Measurements from ENCODE around the gene ITPR2.
A peak's percentile ranks its signal among the peaks of the same experiment; 100 is the strongest.
"Not testable (repeated sequence)": the region's sequence is repeated elsewhere in the genome, so short reads cannot be mapped to it uniquely, and the experiment has no call there.

ITPR2 gene

DNA sequence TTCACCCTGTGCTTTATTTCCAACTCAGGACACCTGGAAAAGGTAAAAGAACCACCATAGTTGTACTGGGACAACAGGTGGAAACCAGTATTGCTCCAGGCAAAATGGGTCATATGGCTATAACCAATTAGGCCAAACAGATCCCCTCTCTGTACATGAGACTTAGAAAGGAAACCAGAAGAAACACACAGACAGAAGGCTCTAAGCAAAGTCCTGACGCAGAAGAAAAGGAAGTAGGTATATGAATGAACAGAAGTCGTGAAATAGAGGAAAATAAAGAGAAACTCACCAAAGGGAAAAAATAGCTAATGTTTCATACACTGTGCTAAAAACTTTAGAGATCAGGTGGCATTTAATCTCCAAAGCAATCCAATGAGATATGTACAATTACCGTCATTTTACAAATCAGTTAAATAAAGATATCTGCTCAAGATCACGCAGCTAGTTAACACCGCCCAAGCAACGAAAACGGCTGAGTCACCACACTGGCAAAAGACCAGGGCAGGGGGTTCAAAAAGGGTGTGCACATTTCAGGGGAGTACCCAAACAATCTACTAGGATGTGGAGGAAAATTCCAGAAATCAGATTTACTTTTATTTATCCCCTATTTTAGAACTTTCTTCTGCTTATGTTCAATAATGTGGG lies 82.3 kb downstream of the ITPR2 start:
- peak in 1 of 2 experiments; percentile 8 for DNase-seq

DNA sequence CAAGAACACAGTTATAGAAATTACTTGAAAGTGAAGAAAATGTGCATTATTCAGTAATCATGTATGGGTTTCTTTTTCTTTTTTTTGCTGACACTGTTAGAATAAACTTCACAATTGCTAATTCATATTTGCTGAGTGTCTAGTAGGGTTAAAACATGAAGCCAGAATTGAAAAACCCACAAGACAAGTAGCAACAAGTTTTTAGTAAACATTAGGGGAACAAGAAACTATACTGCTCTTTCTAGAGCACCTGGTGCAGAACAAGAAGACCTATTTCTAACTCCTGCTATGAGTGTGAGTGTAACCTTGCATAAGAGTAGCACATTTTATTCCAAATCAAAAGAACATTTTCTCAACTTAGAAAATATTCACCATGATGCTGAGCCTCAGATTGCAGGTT lies 83.2 kb downstream of the ITPR2 start:
- no peak for DNase-seq

DNA sequence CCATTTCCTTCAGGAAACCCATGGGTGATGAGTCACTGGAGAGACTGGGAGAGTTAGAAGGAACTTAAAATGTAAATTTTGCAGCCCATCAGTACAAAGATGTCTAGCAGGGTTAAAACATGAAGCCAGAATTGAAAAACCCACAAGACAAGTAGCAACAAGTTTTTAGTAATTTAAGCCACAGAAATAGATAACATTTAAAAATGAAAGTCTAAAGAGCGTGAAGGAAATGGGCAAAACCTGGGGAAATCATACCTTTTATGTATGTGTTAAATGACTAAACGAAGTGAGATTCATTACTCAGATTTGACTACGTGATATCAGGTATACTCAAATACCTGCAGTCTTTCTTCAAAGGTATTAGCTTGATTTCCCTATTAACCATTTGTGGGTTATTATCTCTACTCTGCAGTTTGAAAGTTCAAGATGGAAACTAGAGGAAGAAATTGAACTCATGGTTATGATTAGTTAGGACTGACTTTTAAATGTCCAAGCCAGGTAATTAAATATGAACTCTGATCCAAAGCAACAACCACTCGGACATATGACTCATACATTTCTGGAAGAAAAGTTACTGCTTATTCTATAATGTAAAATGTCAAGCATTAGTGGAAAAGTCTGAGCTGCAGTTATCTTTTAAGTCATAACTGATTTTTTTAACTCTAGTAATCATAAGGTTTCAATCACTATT lies 84.1 kb downstream of the ITPR2 start:
- DNase-seq, result no peak

DNA sequence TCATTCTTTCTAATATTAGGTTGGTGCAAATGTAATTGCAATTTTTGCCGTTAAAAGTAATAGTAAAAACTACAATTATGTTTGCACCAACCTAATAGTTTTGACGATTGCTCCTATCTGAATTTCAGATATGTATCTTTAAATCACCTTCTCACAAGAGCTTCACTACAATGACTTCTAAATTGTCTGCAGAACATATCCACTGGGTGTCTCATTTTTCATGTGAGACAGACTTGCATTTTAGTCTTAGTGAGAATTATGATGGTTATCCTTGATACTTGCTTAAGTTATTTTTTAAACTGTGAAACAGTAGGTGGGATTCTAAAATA lies 84.6 kb downstream of the ITPR2 start:
- no peak for DNase-seq

DNA sequence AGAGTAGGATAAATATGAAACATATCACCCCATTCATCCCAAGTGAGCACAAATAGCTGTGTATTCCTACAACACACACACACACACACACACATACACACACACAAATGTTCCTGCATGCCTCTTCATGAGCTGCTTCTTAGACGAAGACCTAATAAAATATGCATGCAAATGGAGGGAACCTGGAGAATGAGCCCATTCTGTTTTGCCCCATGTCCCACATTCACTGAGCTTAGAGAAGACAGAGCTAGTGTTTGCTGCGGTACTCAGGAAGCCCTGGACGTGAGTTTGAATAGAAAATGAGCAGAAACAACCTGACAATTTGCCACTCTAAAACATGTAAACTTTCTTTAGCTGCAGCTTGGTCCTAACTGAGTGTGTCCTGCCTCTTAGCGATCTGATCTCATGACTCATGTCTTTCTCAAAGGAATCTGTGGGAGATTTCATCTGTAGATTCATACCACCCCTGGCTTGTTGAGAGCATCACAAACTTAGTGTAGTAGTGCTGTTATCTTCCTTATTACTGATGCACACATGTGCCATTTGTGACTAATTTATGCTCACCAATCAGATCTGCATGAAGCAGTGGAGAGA lies 86.8 kb downstream of the ITPR2 start:
- no peak for DNase-seq

DNA sequence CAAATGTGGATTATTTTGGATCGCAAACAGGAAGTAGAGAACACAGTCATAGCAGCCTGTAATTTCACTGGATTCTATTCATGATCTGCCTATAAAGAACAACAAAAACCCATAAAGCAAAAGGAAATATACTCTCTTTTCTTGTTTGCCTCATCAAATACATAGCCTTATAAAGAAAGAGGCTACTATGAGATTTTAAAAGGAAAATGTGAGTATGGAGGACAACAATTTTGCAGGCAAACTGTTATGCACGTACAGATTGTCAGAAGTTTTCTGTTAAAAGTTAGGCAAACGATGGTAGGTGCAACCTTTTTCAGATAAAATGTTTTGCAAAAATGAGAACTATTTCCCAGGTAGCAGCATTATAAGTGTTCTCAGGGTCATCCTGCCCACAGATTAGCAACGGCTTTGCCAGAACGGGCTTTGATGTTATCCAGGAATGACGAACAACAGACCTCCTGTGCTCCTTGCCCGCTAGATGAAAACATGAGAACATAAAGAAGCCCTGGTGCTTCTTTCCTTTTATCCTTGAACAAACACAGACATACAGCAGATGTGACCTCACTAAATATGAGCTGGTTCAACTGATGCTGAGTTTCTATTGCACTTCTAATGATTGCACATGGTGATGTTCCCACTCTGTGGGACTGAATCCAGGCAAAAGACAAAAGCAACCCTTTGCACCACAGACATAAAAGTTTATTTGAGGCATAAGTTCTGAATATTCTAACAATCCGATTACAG lies 88.1 kb downstream of the ITPR2 start:
- DNase-seq, result no peak

DNA sequence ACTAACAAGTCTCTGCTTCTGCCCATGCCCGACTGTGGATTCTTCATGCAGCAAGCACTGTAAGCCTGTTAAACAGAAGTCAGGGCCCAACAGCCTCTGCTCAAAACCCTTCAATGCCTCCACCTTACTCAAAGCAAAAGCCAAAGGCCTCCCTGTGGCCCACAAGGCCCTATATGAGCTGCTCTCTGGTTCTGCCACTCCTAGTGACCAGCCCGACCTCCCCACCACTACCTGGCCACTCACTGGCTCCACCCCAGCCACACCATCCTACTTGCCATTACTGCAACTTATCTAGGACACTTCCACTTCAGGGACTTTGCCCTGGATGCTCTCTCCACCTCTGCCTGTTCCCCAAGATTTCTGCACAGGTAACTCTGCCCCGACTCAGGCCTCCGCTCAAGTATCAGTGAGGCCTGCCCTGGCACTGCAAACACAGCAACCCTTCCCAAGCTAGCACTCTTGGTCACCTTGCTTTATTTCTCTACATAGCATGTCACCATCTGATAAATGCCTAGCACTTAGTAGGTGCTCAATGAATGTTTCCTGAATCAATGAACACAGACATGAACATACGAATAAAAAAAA lies 88.9 kb downstream of the ITPR2 start:
- DNase-seq, result no peak

DNA sequence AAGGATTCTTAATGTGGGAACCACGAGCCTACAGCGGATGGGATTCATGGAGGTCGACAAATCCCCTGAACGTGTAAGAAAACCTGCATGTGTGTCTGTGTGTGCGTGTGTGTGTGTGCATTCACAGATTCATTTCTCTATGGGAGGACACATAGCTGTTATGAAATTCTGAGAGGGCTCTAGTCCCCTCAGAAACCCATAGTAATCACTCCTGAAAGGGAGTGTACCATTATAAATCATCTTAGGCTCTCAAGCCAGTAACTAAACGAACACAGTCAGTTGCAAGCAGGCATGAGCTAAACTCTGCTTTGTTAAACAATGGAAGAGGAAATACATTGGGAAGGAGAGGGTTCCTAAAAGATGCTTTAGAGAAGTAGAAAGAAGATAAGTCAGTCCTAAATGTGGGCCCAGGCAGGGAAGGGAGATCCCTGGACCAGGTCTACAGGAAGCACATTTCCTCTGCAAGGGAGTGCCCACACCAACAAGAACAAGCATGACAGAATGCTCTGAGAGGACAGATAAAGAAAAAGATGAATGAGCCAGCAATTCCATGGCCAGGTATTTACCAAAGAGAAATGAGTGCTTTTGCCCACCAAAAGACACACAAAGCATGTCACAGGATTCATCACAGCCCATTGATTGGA lies 91.3 kb downstream of the ITPR2 start:
- DNase-seq, result no peak

DNA sequence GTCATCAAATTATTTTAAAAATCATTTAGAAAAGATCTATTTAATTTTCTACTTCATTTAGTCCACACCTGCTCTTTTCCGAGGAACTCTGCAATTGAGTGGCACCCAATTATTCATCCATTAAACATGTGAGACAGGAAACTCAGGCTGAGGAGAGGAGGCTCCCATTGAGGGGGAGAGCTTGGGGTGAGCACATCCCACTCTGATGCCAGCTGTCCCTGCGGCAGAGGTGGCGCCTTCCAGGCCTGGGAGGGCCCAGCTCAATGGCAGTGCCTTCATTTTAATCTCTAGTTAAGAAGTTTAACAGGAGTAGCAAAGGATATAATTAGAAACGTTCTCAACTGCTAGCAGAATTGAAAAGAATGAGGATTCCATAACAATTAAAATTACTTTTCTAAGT lies 92.0 kb downstream of the ITPR2 start:
- DNase-seq, result no peak

DNA sequence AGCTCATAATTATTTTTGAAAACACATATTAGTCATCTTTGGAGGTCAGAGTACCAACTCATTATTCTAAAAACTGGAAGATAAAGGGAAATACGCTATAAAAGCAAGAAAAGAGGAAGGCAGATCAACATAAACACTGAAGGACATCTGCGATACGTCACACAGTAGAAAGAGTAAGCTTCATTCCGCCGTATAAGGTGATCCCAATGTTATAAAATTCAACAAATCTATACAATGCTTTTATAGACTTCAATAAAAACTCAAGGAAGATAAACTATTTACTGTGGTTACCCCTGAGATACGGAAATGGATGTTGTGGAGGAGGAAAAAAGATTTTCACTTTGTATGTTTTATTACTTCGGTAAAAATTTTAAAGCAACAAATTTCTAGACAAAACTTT lies 92.6 kb downstream of the ITPR2 start:
- DNase-seq, result no peak

DNA sequence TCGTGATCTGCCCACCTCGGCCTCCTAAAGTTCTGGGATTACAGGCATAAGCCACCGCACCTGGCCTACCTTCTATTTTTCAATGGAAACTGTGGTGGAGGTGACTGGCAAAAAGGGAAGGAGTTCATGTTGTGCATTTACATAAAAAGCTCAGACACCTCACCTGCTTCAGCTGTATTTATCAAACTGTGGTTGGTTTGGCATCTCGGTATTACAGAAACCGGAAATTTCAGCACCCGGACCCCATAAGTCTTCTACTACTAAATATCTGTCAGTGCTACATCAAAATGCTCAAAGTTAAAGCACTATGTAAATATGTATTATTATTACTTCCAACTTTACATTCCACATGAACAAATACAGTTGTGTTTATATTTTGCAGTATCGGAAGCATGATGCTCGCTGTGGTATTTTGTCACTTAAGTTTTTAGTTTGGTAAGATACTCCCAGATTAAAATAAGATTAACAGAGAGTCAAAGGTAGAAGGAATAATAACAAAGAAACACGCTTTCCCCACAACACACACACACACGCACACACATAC lies 95.4 kb downstream of the ITPR2 start:
- DNase-seq, result no peak

DNA sequence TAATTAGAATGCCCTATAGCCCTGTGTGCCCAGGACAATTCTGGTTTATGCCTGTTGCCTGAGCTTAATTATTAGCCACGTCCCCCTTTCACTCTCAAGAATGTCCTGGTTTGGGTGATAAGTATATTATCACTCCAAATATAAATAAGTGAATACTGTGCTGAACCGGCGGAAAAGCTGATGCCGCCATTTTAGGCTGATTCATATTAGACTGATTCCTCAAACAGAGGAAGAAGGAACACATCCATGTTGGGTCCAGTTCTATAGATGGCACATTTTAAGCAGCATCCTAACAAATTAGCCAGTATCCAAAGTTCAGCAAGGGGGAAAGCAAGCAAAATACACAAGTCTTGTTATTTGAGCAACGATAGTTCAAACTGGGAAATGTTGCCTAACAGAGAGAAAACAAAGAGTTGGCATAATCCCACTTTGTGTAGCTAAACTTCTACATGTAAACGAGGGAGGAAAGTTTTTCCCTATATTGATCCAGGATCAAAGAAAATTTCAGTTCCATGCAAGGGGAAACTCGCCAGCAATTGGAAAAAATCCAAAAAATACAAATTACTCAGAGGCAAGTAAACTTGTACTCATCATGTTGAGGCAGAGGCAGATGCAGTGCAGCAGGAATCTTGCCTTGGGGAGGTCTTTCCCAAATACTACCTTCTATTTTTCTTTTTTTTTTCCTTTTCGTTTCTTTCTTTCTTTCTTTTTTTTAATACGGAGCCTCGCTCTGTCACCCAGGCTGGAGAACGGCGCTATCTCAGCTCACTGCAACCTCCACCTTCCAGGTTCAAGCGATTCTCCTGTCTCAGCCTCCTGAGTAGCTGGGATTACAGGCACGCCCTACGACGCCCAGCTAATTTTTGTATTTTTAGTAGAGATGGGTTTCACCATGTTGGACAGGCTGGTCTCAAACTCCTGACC lies 96.2 kb downstream of the ITPR2 start:
- DNase-seq, result no peak

DNA sequence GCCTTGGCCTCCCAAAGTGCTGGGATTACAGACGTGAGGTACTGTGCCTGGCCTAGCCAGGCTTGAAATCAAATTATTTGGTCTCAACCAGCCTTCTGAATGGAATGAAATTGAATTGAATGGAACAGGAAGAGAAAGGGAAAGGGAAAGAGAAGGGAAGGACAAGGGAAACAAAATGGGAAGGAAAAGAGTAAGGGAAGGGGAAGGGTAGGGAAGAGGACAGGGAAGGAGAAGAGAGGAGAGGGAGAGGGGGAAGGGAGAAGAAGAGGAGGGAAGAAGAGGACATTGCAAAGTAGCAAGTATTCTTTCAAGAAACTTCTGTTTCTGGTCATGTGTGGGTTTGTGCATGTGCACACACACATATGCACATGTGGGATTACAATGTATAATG lies 97.8 kb downstream of the ITPR2 start:
- DNase-seq, result no peak

DNA sequence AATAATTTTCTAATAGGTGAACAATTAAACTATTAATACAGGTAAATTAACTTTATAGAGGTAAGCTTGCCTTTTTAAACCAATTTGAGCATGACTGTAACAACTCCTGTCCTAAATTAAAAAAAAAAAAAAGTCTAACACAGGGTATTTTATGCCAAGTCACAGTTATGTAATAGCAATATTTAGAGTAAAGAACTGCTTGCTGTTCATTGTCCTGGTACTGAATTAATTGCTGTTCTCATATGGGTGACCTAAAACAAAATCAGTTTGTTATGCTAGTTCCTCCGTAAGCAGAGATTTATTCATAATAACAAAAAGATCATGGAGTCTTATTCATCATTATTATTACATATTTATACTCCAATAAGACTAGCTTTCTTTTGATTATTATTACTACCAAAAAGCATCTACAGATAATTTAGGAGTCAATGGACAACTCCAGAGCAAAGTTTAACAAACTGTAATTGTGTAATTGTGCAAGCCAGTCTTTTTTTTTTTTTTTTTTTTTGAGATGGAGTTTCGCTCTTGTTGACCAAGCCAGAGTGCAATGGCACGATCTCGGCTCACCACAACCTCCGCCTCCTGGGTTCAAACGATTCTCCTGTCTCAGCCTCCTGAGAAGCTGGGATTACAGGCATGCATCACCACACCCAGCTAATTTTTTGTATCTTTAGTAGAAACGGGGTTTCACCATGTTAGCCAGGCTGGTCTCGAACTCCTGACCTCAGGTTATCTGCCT lies 98.3 kb downstream of the ITPR2 start:
- DNase-seq, result no peak

DNA sequence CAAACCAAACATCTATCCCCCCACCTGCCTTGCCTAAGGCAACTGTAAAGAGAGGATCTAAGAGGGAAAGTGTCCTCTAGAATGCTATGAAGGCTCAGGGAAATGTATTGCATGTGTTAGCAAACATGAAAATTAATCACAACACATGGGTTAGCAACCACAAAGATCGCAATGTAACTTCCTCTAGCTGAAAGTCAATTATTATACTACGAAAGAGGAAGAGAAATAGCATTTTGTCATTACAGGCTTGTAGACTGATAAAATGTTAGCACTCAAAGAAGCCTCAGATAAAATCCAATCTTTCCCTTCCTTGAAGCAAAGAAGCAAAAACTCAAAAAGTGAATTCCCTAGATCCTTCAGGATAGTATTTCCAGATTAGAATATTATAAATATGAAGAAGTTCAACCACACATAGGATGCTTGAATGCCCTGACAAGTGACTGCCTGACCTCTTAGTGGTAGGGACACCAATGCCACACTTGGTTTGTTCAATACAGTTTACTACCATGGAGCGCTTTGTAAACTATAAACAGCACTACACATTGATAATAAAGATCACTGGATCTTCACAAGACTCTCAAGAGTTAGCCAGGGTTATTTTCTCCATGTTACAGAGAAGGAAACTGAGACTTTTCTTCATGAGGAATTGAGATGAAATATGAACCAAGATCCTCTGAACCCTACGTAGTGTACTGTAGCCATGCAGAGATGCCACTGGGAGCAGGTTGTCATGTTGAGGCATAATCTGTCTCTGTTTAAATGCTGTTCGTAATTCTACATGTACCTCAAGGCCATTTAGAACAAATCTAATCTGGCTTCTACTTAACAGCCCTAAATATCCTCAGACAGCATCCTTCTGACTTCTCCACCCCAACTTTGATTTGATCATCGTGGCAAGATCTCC lies 100.7 kb downstream of the ITPR2 start:
- DNase-seq, result no peak

DNA sequence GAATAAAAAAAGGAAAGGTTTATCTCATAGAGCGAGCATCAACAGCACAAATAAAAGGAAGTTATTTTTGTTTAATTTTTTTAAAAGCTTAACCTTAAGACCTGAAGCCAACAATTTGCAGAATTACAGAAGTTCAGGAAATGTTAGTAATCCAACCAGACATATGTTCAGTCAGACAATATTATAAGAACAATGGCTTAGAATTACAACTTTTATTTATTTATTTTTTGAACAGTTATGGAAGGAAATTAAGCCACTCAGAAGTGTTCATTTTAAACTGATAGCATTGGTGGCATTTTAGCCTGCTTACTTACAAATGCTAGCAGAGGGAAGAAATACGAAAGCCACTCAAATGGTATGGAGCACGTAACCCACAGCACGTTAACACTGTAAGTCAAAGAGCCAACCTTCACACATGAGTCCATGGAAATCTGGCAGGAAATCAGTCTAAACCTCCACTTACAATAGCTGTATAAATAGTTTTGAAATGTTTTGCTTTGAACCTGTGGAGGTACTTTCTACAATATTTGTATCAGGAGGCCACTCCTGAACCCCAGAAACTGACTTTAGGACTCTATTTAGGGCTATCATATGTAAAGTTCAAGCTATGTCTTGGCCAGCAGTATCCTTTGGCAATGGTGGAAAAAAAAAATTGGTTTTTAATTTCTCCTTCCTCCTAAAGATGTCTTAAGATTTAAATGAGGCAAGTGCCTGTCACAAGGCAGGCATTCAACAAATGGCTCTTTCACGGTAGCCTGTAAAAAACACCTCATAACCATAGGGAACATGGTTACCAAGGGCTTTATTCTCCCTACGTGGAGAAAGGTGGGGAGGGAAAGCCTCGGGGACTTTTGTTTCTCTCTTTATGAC lies 102.3 kb downstream of the ITPR2 start:
- DNase-seq, result no peak

DNA sequence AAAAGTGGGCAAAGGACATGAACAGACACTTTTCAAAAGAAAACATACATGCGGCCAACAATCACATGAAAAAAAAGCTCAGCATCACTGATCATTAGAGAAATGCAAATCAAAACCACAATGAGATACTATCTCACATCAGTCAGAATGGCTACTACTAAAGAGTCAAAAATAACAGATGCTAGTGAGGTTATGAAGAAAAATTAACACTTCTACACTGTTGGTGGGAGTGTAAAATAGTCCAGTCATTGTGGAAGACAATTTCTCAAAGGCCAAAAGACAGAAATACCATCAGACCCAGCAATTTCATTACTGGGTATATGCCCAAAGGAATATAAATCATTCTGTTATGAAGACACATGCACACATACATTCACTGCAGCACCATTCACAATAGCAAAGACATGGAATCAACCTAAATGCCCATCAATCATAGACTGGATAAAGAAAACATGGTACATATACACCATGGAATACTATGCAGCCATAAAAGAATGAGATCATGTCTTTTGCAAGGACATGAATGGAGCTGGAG lies 103.8 kb downstream of the ITPR2 start:
- DNase-seq, result not testable (repeated sequence)

Data from stimulated activated CD4-positive, alpha-beta T cell treated with anti-CD3 and anti-CD28 coated beads, Interleukin-4, amount 100 ng/mL, for 4 hours (primary cell).